ENCODE data around the gene ETFB. TPM values are rescaled to one million over a fixed set of nuclear protein-coding genes. Genes with fewer than 3 reads are reported as not detected.

Gene ETFB
- total RNA-seq, 1 donor from 2014 or later, result 497 TPM

DNA sequence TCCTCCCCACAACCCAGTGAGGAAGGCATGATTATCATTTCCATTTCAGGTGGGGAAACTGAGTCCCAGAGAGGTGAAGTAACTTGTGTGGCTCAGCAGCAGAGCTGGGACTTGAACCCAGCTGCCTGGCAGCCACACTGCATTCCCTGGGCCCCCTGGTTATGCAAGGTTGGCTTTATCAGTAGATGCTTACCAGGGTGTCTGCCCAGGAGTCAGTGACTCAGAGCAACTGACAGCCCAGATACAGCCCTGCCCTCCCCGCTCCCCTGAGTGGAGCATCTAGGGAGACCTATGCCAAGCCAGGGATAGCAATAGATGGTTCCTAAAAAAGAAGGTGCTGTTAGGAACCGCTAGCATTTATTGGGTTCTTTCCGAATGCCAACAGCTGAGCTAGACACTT lies 48.8 kb downstream of the ETFB start:
- ATAC-seq, result no peak
- DNase-seq (ENCODE audit: missing footprints), result no peak
- intact Hi-C loops (cut with DNase I), result no loop called here

DNA sequence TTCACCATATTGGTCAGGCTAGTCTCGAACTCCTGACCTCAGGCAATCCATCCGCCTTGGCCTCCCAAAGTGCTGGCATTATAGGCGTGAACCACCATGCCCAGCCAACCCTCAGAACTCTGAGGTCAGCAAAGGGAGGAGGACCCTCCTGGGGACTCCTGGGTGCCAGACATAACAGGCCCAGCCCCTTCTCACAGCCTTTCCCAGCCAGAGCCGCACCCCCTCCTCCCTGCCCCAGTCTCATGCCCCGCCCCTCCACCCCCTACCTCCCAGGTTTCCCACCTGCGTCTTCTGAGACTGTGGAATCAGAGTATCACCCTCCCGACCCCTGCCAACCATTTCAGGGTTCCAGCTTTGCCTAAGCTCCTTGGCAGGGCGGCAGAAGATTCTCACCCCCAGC lies 49.5 kb downstream of the ETFB start:
- ATAC-seq, result no peak
- no peak for DNase-seq (ENCODE audit: missing footprints)
- intact Hi-C loops (cut with DNase I), result no loop called here

DNA sequence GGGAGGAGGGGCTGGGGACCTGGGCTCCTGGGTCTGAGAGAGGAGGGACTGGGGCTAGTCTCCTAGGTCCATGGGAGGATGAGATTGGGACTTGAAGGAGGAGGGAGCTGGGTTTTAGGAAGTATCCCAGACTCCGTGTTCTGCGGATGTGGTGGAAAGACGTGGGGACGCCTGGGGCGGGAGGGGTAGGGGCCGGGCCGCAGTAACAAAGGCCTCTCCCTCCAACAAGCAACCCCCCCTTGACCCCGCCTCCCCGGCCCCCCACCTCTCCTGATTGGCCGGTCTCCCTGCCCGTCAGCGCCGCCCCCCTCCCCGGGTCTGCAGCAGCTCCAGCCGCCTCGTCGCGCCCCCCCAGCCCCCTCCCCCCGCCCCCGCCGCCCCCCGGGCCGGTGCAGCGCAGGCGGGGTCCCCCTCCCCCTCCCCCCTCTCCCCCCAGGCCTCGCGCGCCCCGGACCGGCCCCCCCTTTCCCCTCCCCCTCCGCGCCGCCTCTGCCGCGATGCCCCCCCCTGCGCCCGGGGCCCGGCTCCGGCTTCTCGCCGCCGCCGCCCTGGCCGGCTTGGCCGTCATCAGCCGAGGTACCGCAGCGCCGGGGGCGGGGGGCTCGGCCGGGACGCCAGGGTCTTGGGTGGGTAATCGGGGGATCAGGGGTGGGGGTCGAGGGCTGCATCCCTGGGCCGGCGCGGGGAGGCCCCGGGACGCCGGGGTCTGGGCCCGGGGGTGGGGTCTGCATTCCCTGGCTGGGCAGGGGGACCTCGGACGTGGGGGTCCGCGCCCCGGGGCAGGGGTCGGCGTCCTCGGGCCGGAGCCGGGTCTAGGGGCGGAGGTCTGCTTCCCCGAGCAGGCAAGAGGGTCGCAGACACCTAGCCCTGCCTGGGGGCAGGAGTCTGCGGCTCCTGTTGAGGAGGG lies 54.6 kb downstream of the ETFB start, which contains the start of gene IGLON5:
IGLON5 (plus strand) TSS at position 294 of the 907 bp plus-strand sequence; CDS start at position 498, 204 bp downstream.
- intact Hi-C loops (cut with DNase I), result no loop called here
- DNase-seq (ENCODE audit: missing footprints), result no peak
- ATAC-seq, result no peak

- DNase-seq (ENCODE audit: missing footprints) (no peak), ATAC-seq (no peak)
- intact Hi-C loops (cut with DNase I), result no loop called here
Measured at GRCh38 chr19:51305479-51305878, 60.7 kb downstream of the ETFB start.

GRCh38 chr19:51301266-51301665 lies 64.9 kb downstream of the ETFB start:
- DNase-seq (ENCODE audit: missing footprints), result no peak
- intact Hi-C loops (cut with DNase I), result no loop called here
- no peak for ATAC-seq

DNA sequence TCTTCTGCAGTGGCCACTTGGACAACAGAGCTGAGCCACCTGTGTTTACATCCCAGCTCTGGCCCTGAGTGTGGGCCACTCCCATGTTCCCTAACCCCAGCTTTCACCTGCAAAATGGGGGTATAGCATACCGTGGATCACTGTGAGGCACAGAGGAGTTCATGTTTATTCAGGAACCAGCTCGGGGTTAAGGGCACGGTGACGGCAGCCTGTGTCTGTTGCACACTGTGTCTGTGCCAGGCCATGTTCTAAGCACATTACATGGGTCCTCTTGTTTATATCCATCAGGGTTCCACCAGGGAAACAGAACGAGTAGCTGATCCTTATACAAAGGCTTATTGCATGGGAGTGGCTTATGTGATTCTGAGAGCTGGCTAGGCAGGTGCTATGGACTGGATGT lies 68.8 kb downstream of the ETFB start:
- intact Hi-C loops (cut with DNase I), result no loop called here
- no peak for ATAC-seq
- no peak for DNase-seq (ENCODE audit: missing footprints)

GRCh38 chr19:51296336-51297093 lies 69.7 kb downstream of the ETFB start:
- intact Hi-C loops (cut with DNase I), result no loop called here
- ATAC-seq (no peak), DNase-seq (ENCODE audit: missing footprints) (no peak)

DNA sequence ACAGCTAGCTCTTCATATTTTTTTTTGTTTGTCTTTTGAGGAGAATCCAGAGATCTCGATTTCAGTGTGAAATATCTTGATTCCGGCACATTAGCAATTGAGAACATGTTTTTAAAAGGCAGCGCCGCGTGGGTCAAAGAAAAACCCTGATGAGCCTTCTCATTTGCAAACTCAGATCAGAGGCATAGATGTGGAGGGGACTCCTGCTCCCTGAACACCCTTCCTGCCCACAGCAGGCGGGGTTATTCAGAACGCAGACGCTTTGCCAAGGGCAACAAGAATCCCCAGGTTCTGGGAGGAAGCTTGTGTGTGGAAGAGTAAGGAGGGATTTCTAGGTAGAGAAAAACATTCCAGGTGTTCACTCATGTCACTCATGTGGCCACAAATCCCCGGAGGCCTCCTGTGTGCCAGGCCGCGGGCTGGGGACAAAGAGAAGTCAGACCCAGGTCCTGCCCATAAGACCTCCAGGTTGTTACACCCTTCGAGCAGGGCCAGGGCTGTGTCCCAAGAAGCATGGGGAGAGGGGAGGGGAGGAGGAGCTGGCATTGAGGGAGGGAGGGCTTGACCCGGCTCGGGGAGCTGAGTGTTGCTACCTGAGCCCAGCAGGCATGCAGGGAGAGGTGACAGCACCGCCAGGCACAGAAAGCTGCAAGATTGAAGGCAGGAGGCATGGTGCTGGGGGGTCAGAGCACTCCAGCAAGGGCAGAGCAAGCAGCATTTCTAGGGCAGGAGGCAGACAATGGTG lies 70.6 kb downstream of the ETFB start:
- intact Hi-C loops (cut with DNase I), result no loop called here
- no peak for DNase-seq (ENCODE audit: missing footprints)
- no peak for ATAC-seq

Other genes starting within 250 kb of the ETFB start
- gene SIGLEC9, start 241.5 kb downstream of the ETFB start, total RNA-seq, result 2.9 TPM
- gene SIGLEC7, start 224.1 kb downstream of the ETFB start, total RNA-seq, result 0.87 TPM
- gene CD33, start 141.3 kb downstream of the ETFB start, total RNA-seq, result 6.5 TPM
- not detected for gene SIGLECL1, start 115.3 kb downstream of the ETFB start, total RNA-seq
- gene IGLON5, start 54.7 kb downstream of the ETFB start, total RNA-seq, result not detected
- gene VSIG10L, start 24.2 kb downstream of the ETFB start, total RNA-seq, result 0.51 TPM
- gene CLDND2, start 2.6 kb upstream of the ETFB start, total RNA-seq, result 1.7 TPM
- gene NKG7, start 6.3 kb upstream of the ETFB start, total RNA-seq, result 3.5 TPM
- not detected for gene LIM2, start 21.6 kb upstream of the ETFB start, total RNA-seq
- not detected for gene C19orf84, start 24.2 kb upstream of the ETFB start, total RNA-seq
- gene SIGLEC10, start 51.3 kb upstream of the ETFB start, total RNA-seq, result 1.1 TPM
- gene SIGLEC8, start 92.1 kb upstream of the ETFB start, total RNA-seq, result 0.08 TPM
- not detected for gene CEACAM18, start 112.2 kb upstream of the ETFB start, total RNA-seq
- 0.19 TPM for gene SIGLEC12, start 135.4 kb upstream of the ETFB start, total RNA-seq
- 0.24 TPM for gene SIGLEC6, start 165.3 kb upstream of the ETFB start, total RNA-seq
- 7.4 TPM for gene ZNF175, start 204.9 kb upstream of the ETFB start, total RNA-seq